A673 (cell line): ENCODE measurements around the gene RUNX2.

Source experiments
- CTCF ChIP-seq: fragments of 300-800, 200-600 bp; sonication (generic); conservative IDR thresholded peaks from 2 replicates; pipeline ENCODE4 v1.5.1; 2017; ENCODE audit warnings: low read depth, mild to moderate bottlenecking, antibody characterized with exemption, low read length, moderate library complexity, mixed read lengths
- EZH2 ChIP-seq: fragments of 200-600 bp; sonication (generic); IDR thresholded peaks from 2 replicates; pipeline ENCODE4 v1.6.1; 2017; ENCODE audit warnings: borderline replicate concordance, low read depth, mild to moderate bottlenecking, mixed read lengths, antibody characterized with exemption, low read length; ENCODE audit not compliant: poor library complexity, severe bottlenecking

GRCh38 chr6:45434381-45434700 lies 106.2 kb downstream of the RUNX2 start:
- TF ChIP-seq CTCF (no peak), EZH2 (no peak)
